ENCODE measurements around the gene BHLHE40. TPM values are rescaled to one million over a fixed set of nuclear protein-coding genes. Genes with fewer than 3 reads are reported as not detected.

The BHLHE40 gene
- total and polyA plus RNA-seq, 2 donors (not counting 3 experiments of a cell fraction or from before 2014, with no cell fraction given): 40.3 to 57.9 TPM

- Histone ChIP-seq H3K9me3 (replicated peaks; ENCODE audit: control insufficient read depth, insufficient read depth, low read length) (no peaks in the 10 kb centered on the region), H3K36me3 (ENCODE audit: control insufficient read depth in 2 of 2, extremely low read depth in 1 of 2, insufficient read depth in 2 of 2, low read length in 2 of 2) (no peaks in the 10 kb centered on the region), H3K9me1 (replicated peaks; ENCODE audit: control insufficient read depth, extremely low read depth, insufficient read depth, low read length) (no peaks in the 10 kb centered on the region), H3K9ac (replicated peaks; ENCODE audit: extremely low read depth, insufficient read depth, low read length) (no peak overlapping the region), H2AFZ (ENCODE audit: low read depth, low read length) (no peak overlapping the region), H3K4me2 (ENCODE audit: insufficient read depth, low read length) (no peak overlapping the region), H3K4me3 (replicated peaks in 1 of 3; ENCODE audit: insufficient read depth in 1 of 3, low read depth in 1 of 3, low read length in 3 of 3) (no peak overlapping the region), H3K4me1 (ENCODE audit: control insufficient read depth, extremely low read depth, insufficient read depth, low read length) (peaks cover 30% of the 10 kb centered on the region), H3K27me3 (ENCODE audit: control insufficient read depth in 2 of 2, insufficient read depth in 2 of 2, low read length in 2 of 2) (no peaks in the 10 kb centered on the region), H3K27ac (ENCODE audit: insufficient read depth, low read depth, low read length) (no peak overlapping the region), H4K20me1 (replicated peaks; ENCODE audit: control insufficient read depth, extremely low read depth, insufficient read depth, low read length) (no peaks in the 10 kb centered on the region), H3K79me2 (ENCODE audit: control insufficient read depth, insufficient read depth, low read length) (no peaks in the 10 kb centered on the region)
- FAIRE-seq (no peak), DNase-seq (ENCODE audit: low read depth, low spot score) (no peak)
- intact Hi-C loops (cut with micrococcal nuclease) (no loop called here), dilution Hi-C loops (cut with MboI; ENCODE audit: extremely low pct_ligation_motif_present, low sequenced_read_pairs) (no loop called here)
- BruUV-seq (replicated peaks): no TSS peak
- TF ChIP-seq GATA2 (IDR thresholded peaks at IDR 0.05; ENCODE audit: insufficient read depth, insufficient read length, low read depth, low read length): no peak
- no peak for TF ChIP-seq POLR2A (IDR thresholded peaks at IDR 0.05; ENCODE audit: low read depth, low read length)
- no peak for TF ChIP-seq MYC (IDR thresholded peaks at IDR 0.05; ENCODE audit: low read depth, low read length)
- ChIA-PET POLR2A (no interaction called here), CTCF (interaction anchor here (0.8 to 1.9 kb wide), 8 partner anchors 12 to 300 kb away, joined by 3 to 8 read pairs (median 4); no protein-coding TSS in a partner anchor)
Observed at GRCh38 chr3:5011555-5012256, 32.5 kb downstream of the BHLHE40 start.

- ChIA-PET CTCF (interaction anchor here (0.8 to 1.9 kb wide), 10 partner anchors 10 to 301 kb away, joined by 3 to 8 read pairs (median 4); no protein-coding TSS in a partner anchor), POLR2A (no interaction called here)
- Histone ChIP-seq H3K9me1 (replicated peaks; ENCODE audit: control insufficient read depth, extremely low read depth, insufficient read depth, low read length) (no peaks in the 10 kb centered on the region), H2AFZ (ENCODE audit: low read depth, low read length) (no peak overlapping the region), H3K9me3 (replicated peaks; ENCODE audit: control insufficient read depth, insufficient read depth, low read length) (no peaks in the 10 kb centered on the region), H3K9ac (replicated peaks; ENCODE audit: extremely low read depth, insufficient read depth, low read length) (no peak overlapping the region), H3K4me2 (ENCODE audit: insufficient read depth, low read length) (no peak overlapping the region), H3K27me3 (ENCODE audit: control insufficient read depth in 2 of 2, insufficient read depth in 2 of 2, low read length in 2 of 2) (no peaks in the 10 kb centered on the region), H3K4me1 (ENCODE audit: control insufficient read depth, extremely low read depth, insufficient read depth, low read length) (peaks cover 35% of the 10 kb centered on the region), H3K36me3 (ENCODE audit: control insufficient read depth in 2 of 2, extremely low read depth in 1 of 2, insufficient read depth in 2 of 2, low read length in 2 of 2) (no peaks in the 10 kb centered on the region), H3K4me3 (replicated peaks in 1 of 3; ENCODE audit: insufficient read depth in 1 of 3, low read depth in 1 of 3, low read length in 3 of 3) (no peak overlapping the region), H3K27ac (ENCODE audit: insufficient read depth, low read depth, low read length) (no peak overlapping the region), H3K79me2 (ENCODE audit: control insufficient read depth, insufficient read depth, low read length) (no peaks in the 10 kb centered on the region), H4K20me1 (replicated peaks; ENCODE audit: control insufficient read depth, extremely low read depth, insufficient read depth, low read length) (no peaks in the 10 kb centered on the region)
- no peak for DNase-seq (ENCODE audit: low read depth, low spot score)
- TF ChIP-seq JUN (IDR thresholded peaks at IDR 0.05; ENCODE audit: borderline replicate concordance, insufficient read depth, insufficient read length, low read depth) (no peak), MAX (IDR thresholded peaks at IDR 0.05; ENCODE audit: insufficient read depth, insufficient read length) (no peak), EZH2 (IDR thresholded peaks at IDR 0.05; ENCODE audit: borderline replicate concordance, low read depth, low read length, severe bottlenecking) (no peak), CTCF (IDR thresholded peaks at IDR 0.05; ENCODE audit: extremely low read depth in 1 of 2, insufficient read depth in 1 of 2, low read depth in 1 of 2, low read length in 2 of 2) (no peak), POLR2AphosphoS5 (IDR thresholded peaks at IDR 0.05; ENCODE audit: insufficient read depth, low read depth, low read length) (no peak), POLR2A (IDR thresholded peaks at IDR 0.05; ENCODE audit: low read depth, low read length) (no peak), MYC (IDR thresholded peaks at IDR 0.05; ENCODE audit: low read depth, low read length) (no peak), FOS (IDR thresholded peaks at IDR 0.05; ENCODE audit: borderline replicate concordance, insufficient read depth, low read length) (no peak), GATA2 (IDR thresholded peaks at IDR 0.05; ENCODE audit: insufficient read depth, insufficient read length, low read depth, low read length) (no peak)
- intact Hi-C loops (cut with micrococcal nuclease): no loop called here
- peak; percentile 43 for FAIRE-seq
- dilution Hi-C loops (cut with MboI; ENCODE audit: extremely low pct_ligation_motif_present, low sequenced_read_pairs): no loop called here
- no TSS peak for BruUV-seq (replicated peaks)
Observed at GRCh38 chr3:5012367-5012766, 33.1 kb downstream of the BHLHE40 start.
